Cerebellar cortex (tissue), 1 donor: Measurements from ENCODE around the gene MLST8.

ENCODE experiments used
- DNase-seq: peaks from one replicate; pipeline ENCODE4 v3.0.0-alpha.2; 2015; ENCODE audit warnings: low spot score

Gene MLST8

DNA sequence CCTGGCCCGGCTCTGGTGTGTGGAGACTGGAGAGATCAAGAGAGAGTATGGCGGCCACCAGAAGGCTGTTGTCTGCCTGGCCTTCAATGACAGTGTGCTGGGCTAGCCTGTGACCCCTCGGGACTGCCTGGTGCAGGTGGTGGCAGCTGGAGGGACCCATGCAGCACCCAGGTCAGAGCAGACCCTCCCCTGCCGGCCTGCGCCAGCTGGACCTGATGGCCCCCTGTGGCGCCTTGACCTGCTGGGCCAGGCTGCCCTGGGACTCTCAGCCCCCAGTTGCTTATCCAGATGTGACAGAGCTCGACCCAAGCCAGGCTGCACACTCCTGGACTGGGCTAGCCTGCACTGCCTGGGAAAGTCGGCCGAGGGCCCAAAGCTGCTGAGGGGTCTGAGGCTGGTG lies 3.5 kb downstream of the MLST8 start:
- DNase-seq: no peak

DNA sequence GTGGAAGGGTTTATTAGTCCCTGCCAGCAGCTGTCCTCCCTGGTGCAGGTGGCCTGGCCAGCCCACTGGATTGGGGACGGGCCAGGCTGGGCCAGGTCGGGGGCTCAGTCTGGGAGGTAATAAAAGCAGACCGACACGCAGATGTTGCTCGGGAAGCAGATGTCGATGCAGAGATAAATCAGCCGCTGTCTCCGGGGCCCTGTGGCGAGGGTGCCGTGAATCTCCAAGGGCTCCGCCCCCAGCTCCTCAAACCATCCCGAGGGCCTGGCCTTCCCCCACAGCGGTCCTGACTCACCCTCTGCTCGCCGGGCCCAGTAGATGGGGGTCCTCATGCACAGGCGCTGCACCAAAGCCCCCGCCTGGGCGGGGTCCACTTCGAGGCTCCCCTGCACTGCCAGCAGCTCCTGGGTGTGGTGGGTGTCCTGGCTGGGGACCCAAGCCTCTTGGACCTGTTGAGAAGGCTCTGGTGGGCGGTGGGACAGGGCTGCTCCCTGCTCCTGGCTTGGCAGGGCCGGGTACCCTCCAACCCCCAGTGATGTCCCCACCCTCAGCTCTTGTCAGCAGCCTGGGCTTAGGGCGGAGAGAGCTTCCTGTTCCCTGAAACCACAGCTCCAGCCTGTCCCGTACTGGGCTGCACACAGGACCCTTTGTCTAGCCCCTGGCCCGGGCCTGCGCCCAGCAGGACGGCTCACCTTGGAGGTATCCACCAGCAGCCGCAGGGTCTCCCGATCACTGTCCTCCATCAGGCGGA lies 4.2 kb downstream of the MLST8 start:
- no peak for DNase-seq

DNA sequence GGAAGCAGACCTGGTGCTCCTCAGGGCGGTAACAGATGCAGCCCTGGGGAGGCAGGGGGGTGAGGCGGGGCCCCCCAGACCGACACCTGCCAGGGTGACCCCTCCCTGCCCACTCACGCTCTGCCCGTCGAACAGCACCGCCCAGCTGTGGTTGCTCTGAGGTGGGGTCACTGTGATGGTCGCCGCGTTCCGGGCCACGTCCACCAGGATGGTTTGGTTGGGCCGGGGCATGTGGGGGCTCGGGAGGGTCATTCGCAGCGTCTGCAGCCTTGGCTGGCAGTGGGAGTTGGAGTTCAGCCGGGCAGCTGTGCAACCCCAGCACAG lies 4.7 kb downstream of the MLST8 start:
- no peak for DNase-seq

DNA sequence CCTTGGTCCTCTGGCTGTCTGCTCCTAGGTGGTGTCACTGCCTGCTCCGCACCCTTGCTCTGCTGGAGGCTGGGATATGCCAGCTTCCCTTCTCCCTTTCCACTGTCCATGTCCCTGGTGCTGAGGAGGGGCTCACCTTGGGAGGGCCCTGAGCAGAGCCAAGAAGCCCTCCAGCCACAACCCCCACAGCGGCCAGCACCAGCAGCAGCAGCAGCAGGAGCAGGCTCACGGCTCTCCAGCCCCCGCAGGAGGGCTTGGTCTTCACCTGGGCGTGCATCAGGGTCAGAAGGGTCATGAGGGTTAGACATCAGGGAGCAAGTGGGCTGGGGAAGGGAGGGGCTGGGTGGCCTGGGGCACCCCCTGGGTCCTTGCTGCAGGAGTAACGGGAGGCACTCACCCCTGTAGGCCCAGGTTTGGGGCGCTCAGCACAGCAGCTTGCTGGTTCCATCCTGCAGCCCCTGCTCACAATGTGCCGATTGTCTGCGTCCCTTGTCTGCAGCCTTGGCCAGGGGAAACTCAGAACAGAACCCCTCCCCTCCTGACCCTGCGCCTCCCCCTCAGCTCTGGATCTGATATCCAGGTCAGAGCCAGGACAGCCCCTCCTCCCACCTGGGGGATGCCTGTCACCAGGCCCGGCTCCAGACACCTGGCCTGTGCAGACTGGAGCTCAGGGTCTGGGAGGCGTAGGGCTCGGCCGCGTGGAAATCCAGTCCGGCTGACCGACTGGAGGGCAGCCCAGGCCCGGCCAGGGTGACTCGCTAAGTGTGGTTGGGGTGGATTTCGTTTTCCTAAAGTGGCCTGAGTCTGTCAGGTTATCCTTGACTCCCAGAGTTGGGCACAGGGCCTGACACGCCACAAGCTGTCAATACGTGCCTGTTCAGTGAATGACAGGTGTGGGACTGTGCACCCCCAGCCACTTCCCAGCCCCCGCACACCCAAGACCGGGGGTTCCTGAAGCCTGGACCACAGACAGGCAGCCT lies 5.4 kb downstream of the MLST8 start, which contains the start of gene BRICD5:
TSS of gene BRICD5 (minus strand) at position 478 of the 980 bp plus-strand sequence. CDS start at position 448, 30 bp downstream.
- DNase-seq: peak; percentile 35

DNA sequence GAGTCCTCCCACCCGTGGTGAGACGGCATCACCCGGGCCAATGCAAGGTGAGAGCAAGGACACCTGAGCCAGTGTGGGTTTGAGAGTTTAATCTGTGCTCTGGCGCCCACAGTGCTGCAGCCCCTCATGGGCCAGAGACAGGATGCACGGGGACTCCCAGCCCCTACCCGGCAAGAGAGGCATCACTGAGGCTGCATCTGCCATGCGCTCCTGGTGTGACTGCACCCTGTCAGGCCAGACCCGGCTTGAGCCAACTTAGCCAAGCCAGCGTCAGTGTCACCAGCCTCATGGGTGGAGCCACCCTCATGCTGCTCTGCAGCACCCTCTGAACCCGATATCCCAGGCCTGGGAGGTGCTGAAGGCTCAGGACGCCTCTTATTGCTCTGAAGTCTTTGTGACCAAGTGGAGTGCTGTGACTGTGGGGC lies 6.7 kb downstream of the MLST8 start:
- DNase-seq: no peak

DNA sequence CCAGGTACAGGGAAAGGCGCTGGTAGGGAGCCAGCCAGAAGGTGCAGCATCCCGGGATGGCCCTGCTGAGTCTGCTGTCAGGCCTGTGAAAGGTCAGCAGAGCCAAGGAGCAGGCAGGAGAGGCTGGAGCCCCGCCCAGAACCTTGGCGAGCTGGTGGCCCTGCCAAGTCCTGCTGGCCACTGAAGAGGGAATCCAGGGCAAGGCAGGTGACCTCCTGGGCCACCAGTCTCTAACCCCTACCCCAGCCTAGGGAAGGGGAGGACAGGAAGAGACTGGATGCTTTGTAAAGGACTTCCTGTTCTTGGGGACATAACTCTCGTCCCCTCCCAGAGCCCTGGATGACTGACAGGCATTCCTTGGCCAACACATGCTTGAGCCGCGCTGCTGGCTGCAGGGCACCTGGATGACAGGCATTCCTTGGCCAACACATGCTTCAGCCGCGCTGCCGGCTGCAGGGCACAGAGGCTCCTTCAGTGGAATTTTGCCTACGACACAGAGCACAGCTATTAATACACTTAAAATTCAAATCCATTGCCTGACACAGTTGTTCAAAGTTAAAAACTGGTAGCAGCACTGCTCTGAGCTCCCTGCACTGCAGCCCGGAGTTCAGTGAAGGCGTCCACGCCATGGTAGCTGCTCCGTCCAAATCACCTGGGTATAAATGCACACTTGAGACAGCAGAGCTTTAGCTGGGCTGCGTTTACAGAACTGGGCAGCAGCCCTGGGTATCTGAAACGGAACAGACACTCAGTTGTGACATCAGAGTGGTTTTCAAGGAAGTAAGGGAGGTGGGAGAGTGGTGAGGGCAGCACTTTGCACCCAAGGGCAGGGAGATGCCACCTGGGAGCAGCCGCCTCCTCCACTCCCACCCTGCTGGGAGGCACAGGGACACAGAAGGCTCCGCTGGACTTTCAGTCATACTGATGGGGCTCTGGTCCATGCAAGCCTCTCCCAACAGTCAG lies 7.4 kb downstream of the MLST8 start:
- peak; percentile 78 for DNase-seq

DNA sequence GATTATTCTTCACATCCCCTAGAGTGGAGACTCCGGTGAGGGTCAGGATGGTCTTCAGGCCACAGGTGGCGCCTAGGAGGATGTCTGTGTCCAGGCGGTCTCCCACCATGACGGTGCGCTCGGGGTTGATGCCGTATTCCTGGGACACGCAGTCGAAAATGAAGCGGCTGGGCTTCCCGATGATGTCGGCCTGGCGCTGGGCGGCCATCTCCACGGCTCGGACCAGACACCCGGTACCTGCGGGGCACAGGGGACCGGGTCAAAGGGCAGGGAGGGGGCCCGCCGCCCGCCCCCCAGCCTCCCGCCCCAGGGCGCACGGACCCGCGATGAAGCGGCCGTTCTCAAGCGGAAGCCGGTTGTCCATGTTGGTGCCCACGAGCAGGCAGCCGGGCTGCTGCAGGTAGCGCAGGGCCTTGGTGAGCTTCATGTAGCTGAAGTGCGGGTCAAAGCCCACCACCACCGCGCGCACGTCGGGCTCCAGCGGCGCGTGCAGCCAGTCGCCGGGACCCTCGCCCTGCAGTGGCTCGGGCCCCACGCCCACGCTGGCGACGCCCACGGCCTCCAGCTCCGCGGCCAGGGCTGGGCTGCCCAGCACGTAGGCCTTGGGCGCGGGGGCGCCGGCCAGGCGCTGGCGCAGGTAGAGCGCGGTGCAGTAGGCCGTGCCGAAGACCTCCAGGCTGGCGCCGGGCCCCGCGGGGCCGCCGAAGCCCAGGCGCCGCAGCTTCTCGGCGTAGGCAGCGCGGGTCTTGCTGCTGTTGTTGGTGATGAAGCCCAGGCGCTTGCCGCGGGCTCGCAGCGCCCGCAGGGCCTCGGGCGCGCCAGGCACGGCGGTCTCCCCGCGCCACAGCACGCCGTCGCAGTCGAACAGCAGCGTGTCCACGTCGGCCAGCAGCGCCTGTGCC lies 8.8 kb downstream of the MLST8 start:
- DNase-seq: no peak

DNA sequence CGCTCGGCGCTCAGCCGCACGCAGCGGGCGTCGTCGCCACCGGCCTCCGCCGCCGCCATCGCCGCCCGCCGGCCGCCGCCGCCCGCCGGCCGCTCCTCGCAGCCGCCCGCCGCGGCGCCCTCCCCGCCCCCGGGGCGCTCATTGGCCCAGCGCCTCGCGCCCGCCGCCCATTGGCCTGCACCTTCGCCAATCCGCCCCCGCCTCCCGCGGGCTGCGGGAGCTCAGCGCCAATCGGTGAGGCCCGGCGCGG lies 9.4 kb downstream of the MLST8 start, which contains the start of gene PGP:
TSS of gene PGP (minus strand) at position 122 of the 250 bp plus-strand sequence. CDS start at position 59, 63 bp downstream.
- no peak for DNase-seq

DNA sequence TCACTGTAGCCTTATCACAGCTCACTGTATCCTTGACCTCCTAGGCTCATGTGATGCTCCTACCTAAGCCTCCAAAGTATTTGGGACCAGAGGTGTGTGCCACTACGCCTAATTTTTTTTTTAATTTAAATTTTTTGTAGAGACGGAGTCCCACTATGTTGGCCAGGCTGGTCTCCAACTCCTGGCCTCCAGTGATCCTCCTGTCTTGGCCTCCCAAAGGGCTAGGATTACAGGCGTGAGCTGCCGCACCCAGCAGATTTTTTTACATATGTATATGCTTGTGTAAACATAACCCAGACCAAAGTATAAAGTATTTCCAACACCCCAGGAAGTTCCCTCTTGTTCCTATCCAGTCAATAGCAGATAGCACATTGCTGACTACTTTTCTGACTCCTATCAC lies 11.1 kb downstream of the MLST8 start:
- no peak for DNase-seq

DNA sequence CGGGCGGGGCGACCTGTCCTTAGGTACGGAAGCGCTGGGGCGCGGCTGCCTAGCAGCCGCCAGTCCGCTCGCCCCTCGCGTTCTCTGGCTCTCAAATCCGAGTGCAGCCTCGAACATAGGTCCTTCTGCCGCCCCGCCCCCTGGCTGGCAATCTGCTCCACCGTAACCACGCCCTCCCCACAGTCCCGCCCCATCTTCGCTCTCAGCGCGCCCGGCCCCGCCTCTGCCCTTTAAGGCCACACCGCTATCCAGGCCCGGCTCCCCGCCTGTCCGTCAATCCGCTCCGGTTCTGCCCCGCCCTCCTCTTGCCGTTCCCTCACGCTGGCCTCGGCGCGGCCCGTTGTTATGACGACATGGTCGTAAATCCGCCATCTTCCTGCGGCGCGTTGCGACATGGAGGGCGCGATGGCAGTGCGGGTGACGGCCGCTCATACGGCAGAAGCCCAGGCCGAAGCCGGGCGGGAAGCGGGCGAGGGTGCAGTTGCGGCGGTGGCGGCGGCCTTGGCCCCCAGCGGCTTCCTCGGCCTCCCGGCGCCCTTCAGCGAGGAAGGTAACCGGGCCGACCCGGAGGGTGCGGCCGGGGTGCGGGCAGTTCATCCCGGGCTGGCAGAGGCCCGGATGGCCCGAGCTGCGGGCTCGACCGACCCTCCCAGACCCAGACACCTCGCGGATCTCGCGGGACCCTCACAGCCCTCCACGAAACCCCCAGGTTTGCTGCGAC lies 18.1 kb downstream of the MLST8 start, which contains the start of gene E4F1:
TSS of gene E4F1 (plus strand) at position 371 of the 721 bp plus-strand sequence. CDS start at position 394, 23 bp downstream.
- peak; percentile 99 for DNase-seq

DNA sequence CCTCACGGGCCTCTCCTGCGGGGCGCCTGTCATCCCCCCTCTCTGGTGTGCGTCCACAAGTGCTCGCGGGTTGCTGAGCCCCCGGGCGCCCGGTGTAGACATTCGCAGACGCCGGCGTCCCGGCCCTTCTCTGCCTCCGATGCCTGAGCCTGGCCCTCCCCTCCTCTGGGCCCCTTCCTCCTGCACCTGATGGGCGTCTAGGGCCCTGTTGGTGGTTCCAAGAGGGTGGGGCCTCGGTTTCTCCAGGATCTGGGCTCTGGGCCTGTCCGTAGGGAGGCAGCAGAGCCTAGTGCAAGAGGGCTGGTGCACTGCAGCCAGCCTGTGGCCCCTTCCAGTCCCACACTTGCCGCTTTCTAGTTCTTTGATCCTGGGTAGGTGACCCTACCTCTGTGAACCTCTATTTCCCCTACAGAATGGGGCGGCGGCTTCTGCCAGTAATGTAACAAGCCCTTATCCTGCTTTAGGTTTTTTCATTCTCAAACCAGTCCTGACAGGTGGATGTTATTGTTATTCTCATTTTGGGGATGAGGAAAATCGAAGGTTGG lies 18.8 kb downstream of the MLST8 start:
- DNase-seq: peak; percentile 48

DNA sequence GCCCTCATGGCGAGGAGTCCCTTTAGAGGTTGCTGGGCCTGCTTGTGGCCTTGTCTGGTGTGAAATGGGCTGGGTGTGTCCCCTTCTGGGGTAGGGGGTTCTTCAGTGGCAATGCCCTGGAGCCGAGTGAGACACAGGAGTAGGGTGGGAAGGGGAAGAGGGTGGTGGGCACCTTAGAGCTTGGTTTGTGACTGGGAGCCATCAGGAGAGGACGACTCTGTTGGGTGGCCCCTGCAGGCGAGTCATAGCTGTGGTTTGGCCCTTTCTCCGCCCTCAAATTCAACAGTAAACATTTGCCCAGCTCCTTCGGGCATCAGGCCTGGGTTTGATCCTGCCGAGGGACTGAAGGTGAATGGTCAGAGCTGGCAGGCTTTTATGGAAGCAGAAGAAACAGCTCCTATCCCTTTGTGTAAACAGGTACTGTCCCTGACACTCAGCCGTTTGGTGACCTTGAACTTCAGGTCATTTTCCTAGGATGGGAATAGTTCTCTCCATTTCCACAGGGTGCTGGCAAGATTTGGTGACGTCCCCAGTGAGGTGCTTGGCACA lies 21.1 kb downstream of the MLST8 start:
- no peak for DNase-seq

DNA sequence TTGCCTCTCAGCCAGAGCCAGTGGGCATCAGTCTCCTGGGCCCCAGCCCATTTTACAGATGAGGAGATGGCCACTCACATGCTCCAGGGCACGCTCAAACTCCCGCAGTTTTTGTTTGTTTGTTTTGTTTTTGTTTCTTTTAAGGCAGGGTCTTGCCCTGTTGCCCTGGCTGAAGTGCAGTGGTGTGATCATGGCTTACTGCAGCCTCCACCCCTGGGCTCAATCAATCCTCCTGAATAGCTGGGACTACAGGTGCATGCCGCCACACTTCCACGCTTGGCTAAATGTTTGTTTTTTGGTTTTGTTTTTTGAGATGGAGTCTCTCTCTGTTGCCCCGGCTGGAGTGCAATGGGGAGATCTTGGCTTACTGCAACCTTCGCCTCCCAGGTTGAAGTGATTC lies 21.7 kb downstream of the MLST8 start:
- DNase-seq: no peak

DNA sequence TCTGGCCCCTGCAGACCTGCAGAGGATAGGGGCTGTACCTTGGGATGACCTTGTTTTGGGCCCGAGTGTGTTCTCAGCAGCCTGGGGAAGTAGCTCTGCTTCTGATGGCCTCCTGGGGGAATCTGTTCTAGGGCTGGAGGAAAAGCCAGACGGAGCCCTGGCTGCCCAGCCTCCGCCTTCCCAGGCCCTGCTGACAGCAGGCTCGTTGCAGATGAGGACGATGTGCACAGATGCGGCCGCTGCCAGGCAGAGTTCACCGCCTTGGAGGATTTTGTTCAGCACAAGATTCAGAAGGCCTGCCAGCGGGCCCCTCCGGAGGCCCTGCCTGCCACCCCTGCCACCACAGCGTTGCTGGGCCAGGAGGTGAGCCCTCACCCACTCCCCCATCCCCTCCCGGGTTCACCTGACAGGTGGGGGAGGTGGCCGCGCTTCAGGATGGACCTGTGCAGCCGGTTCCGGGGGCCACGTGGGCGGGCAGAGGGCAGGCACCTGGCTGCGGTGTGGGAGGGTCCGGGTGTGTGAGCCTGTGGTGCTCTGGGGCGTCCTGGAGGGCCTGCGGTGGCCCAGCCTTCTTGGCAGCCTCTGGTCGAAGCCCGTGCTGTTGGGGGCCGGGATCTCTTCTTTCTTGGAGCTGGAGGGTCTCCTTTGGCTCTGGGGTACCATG lies 23.0 kb downstream of the MLST8 start:
- no peak for DNase-seq

DNA sequence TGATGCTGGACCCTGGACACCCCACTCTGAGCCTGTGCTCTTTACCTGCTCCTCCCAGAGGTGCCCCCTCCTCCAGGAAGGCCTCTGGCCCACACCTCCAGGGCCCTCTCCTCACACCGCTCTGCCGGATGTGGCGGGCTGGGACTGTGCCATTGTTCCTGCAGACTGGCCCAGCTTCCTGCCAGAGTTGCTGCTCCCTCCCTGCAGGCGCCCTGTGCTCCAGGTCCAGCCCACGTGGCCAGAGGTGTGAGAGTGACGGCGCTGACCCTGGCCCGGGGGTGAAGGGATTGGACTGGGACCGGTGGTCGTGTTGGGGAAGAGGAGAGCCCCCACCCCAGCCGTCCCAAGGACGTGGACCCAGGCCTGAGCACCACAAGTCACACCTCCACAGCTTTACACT lies 23.8 kb downstream of the MLST8 start:
- DNase-seq: no peak

DNA sequence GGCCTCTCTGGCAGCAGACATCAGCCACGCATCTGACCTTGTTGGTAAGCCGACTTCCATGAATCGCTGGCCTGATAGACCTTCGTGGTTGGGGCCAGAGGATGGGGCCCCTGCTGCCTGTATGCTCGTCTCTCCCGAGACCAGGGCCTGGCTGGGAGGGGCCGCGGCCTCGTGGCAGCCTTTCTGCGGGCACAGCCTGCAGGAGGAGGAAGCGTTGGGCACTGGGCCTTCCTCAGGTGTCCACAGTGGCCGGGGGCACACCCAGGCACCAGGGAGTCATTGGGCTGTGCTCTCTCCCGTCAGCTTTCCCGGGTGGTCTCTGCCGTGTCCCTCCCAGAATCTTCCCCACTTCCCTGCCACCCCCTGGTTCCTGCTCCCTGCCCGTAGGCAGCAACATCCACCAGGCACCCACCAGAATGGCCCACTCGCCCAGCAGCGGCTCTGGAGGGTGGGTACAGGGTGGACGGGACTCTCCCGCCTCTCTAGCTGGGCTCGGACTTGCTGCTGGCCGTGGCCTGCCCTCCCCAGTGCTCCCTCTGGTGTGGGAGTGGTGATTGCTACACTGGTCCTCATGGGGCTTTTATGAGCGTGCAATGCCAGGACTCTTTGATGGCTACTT lies 24.5 kb downstream of the MLST8 start:
- no peak for DNase-seq

DNA sequence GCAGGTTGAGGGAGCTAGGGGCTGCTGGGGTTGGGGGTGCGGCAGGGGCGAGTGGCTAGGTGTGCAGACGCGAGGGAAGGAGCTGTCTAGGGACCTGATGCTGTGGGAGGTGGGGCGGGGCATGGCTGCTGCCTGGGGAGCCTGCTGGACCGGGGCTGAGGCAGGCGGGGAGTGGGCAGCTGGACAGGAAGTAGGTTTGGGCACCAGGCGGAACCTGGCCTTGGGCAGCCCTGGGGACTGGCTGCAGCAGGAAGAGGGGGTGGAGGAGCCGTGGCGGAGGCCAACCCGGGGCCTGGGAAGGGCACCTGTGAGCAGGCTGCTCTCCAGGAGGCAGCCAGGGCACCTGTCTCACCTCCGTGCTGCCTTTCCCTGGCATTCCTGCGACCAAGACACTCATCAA lies 25.1 kb downstream of the MLST8 start:
- DNase-seq: no peak
